Left renal pelvis (tissue), 4 donors: ENCODE measurements around the gene OR2M4. TPM values are rescaled to one million over a fixed set of nuclear protein-coding genes. Genes with fewer than 3 reads are reported as not detected.
"Not testable (repeated sequence)": the region's sequence is repeated elsewhere in the genome, so short reads cannot be mapped to it uniquely, and the experiment has no call there.

ENCODE experiments used
- DNase-seq, 4 donors: peaks; one replicate each; pipeline ENCODE4 v3.0.0-alpha.2; 2013; ENCODE audit warnings: low read depth in 4 of 4, low spot score in 3 of 4
- polyA plus RNA-seq, 4 donors: library from polyadenylated mRNA; unstranded; fragments of 120-200 nt; gene quantifications; one replicate each; pipeline ENCODE4 v1.2.1, GENCODE V29; 2013; ENCODE audit not compliant: insufficient read length in 4 of 4

Gene OR2M4, protein sequence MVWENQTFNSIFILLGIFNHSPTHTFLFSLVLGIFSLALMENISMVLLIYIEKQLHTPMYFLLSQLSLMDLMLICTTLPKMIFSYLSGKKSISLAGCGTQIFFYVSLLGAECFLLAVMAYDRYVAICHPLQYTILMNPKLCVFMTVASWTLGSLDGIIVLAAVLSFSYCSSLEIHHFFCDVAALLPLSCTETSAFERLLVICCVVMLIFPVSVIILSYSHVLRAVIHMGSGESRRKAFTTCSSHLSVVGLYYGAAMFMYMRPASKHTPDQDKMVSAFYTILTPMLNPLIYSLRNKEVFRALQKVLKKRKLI
- under 1 TPM; 0.04 to 0.08 (median 0.04) TPM for polyA plus RNA-seq

DNA sequence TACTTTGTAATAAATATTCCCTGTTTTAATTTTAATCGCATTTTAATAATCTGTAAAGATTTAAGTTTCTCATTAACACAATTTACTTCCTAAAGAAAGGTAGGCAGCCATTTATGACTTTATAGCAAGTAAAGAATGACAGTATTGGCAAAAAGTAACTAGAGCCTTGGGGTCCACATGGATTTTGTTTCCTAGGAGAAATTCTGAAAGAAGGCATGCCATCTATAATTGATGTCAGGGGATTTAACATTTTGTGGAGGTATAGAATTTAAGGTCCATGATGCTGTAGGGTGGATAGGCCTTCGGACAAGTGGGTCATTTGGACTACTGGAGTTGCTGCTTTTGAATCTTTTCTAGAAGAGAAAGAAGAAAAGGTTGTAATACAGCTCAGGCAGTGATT, at the start of gene OR2M4:
Gene OR2M4 (plus strand): TSS at position 301 of the 400 bp plus-strand sequence. CDS start 7,512 bp downstream, outside the sequence.
- DNase-seq = no peak

DNA sequence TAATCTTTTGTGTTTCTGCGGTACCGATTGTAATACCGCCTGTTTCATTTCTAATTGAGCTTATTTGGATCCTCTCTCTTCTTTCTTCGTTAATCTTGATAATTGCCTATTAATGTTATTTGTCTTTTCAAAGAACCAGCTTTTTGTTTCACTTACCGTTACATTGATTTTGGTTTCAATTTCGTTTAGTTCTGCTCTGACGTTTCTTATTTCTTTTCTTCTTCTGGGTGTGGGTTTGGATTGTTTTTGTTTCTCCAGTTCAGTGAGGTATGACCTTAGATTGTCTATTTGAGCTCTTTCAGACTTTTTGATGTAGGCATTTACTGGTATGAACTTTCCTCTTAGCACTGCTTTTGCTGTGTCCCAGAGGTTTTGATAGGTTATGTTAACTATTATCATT, 47.2 kb upstream of the OR2M4 start:
- DNase-seq = no peak

DNA sequence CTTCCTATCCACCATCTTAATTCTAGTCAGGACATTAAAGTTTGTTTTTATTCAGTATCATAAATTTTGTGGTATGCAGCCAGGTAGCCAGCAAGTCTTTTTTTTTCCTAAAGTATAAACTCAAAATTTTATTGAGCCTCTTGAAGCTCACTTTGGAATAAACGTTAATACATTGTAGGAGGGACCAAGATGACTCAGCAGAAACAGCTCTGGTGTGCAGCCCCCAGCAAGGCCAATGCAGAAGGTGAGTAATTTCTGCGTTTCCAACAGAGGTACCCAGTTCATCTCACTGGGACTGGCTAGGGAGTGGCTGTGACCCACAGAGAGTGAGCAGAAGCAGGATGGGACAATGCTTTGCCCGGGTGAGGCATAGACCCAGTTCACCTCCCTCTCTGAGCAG, 43.9 kb upstream of the OR2M4 start:
- DNase-seq = no peak

DNA sequence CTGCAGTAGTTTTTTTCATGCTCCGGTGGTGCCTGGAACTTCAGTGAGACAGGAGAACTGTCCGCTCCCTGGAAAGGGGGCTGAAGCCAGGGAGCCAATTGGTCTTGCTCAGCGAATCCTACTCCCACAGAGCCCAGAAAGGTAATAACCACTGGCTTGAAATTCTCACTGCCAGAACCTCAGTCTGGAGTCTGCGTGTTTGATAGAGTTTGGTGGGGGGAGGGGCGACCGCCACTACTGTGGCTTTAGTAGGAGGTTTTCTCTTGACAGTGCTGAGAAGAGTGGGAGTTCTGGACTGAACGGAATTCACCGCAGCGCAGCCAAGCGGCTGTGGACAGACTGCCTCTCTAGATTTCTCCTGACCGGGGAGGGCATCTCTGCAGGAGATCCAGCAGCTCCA, 42.2 kb upstream of the OR2M4 start:
- DNase-seq = peak in 1 of 4 donors; percentile 6

DNA sequence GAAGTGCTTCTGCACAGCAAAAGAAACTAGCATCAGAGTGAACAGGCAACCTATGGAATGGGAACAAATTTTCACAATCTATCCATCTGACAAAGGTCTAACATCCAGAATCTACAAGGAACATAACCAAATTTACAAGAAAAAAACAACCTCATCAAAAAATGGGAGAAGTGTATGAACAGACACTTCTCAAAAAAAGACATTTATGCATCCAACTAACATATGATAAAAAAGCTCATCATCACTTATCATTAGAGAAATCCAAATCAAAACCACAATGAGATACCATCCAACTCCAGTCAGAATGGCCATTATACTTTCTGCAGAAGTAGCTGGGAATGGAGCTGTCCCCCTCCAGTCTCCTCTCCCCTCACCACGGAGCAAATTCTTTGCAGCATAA, 37.1 kb upstream of the OR2M4 start:
- no peak for DNase-seq

DNA sequence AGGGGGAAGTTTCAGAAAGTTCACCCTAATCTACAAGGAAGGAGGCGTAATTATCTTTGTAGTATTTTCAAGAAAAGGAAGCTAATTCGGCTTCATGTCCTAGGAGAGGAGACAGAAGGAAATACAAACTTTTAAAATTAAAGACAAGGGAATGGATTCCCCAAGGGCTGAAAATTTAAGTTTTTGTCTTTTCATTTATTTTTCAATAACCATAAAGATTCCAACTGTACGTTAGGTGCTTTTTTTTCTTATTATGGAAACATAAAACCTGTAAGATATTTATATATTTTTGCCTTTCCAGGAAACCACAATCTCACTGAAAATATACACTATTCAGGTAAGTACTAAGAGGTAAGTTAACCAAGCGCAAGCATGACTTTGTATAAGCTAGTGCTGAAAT, 34.3 kb upstream of the OR2M4 start, which contains the start of gene OR2M3:
Gene OR2M3 (plus strand): TSS at position 301 of the 400 bp plus-strand sequence. CDS start 5,803 bp downstream, outside the sequence.
- DNase-seq = no peak

DNA sequence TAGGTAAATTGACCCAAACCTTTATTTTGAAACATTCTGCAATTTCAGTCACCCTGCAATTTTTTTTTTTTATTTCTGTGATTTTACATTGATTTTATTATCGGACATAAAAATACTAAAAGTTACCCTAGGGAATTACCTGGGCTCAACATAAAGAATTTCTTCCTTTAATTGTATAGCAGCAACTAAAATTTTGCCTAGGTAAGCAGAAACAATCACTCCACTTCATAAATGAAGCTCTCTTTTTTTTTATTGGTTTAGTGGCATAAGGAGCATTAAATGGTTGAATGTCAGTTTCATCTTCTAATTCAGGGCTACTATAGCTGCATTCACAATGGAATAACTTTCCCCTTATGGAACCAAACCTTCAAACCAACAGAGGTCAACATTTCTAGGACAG, 15.3 kb upstream of the OR2M4 start:
- no peak for DNase-seq

DNA sequence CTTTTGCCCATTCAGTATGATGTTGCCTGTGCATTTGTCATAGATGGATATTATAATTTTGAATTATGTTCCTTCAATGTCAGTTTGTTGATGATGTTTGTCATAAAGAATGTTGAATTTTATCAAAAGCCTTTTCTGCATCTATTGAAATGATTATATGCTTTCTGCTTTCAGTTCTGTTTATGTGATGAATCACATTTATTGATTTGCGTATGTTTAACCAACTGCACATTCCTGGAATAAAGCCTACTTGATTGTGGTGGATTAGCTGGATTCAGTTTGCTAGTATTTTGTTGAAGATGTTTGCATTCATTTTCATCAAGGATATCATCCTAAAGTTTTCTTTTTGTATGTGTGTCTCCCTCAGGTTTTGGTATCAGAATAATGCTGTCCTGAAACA, 5.7 kb upstream of the OR2M4 start:
- DNase-seq = no peak

DNA sequence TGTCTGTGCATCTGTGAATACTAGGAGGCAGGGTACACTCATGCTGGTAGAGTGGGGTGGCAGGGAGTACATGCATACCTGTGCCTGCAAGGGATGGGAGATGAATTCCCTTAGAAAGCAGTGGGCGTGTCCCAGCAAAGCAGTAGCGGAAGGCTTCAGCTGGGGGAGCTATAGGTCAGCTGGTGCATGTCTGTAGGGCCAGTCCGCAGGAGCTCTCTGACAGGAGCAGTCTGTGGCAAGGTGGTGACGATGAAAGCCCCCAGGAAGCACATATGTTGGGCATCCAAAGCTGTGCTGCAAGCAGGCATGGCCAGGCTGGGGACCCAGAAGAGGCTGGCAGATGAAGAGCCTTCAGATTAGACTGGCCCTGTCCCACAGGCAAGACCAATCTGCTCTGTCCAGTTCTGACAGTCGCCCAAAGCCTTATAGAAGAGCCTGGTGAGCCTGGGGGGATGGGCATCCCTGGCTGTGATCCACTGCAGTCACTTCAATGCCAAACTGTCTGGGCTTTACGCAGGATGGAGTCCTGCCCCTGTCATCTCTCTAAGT, 1.8 kb upstream of the OR2M4 start:
- DNase-seq = no peak

DNA sequence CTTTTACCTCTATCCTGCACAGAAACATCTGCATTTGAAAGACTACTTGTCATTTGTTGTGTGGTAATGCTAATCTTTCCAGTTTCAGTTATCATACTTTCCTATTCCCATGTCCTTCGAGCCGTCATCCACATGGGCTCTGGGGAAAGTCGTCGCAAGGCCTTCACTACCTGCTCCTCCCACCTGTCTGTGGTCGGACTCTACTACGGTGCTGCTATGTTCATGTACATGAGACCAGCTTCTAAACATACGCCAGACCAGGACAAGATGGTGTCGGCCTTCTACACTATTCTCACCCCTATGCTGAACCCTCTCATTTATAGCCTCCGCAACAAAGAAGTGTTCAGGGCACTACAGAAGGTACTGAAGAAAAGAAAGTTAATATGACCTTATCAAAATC, 8.3 kb downstream of the OR2M4 start:
- no peak for DNase-seq

DNA sequence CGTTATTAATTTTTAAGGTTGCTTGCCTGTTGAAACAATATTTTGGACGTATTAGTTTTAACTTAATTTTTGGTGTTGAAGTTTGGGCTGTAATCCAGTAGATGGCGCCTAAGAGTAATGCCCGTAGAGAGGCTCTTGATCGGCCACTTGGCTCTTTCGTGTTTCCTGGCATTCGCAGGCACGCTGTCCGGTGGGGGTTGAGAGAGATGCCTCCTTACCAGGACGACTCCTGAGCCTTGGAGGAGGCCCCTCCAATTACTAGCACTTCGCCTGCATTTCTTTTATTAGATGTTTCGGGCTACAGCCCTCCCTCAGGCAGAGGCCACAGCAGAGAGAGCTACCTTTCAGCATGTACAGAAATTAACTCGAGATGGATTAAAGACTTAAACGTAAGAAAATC, 12.0 kb downstream of the OR2M4 start:
- DNase-seq = peak in 1 of 4 donors; percentile 1

DNA sequence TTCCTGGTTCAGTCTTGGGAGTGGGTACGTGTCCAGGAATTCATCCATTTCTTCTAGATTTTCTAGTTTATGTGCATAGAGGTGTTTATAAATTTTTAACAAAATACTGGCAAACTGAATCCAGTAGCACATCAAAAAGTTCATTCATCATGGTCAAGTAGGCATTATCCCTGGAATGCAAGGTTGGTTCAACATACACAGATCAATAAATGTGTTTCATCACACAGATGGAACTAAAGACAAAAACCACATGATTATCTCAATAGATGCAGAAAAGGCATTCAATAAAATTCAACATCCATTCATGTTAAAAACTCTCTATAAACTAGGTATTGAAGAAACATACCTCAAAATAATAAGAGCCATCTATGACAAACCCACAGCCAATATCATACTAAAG, 28.1 kb downstream of the OR2M4 start:
- DNase-seq = not testable (repeated sequence)

DNA sequence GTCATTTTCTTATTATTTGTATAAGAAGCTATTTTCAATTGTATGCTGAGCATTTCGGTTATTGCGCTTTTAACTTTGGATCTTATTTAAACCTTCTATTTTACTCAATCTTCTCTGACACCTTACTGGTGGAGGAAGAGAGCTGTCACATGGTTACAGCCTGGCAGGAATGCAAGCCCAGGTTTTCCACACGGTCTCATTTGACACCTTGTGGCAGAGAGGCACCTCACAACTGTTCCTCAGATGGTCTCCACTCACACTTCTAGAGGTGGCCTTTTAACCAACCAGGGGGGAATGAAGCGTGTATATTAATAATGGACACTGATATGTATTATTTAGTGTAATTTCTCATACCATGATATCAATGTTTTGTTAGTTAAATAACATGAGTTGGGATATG, 37.0 kb downstream of the OR2M4 start:
- no peak for DNase-seq

DNA sequence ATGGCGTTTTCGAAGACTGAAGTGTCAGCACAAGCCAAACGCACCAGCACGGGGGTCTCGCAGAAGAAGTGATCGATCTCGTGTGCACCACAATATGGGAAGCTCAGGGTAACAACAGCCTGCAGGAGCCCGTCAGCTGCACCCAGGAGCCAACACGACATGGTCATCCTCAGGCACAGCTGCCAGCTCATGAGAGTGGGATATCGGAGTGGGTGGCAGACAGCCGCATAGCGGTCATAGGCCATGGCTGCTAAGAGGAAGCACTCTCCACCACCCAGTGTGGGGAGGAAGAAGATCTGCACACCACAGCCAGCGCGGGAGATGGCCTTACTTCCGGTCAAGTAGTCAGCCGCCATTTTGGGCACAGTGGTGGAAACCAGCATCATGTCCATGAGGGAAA, 42.0 kb downstream of the OR2M4 start:
- not testable (repeated sequence) for DNase-seq

DNA sequence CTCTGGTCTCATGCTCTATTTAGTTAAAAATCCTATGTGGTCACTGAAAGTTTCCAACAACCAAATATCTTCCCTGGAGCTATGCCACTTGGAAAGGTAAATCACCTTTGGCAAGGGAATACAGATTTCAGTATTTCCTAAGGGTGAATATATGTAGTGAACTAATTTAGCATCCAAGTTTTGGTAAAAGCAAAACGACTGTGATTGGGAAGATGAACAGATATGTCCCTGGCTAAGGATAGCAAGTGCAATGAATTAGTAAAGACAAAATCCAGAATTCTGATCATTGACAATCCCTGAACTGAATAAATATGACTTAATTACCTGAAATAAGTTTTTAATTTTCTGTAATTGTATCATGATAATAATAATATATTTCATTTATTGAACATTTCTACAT, 46.7 kb downstream of the OR2M4 start, which contains the start of gene OR2T33:
Gene OR2T33 (minus strand): TSS at position 101 of the 400 bp plus-strand sequence. CDS start 4,162 bp downstream, outside the sequence.
- DNase-seq = no peak

DNA sequence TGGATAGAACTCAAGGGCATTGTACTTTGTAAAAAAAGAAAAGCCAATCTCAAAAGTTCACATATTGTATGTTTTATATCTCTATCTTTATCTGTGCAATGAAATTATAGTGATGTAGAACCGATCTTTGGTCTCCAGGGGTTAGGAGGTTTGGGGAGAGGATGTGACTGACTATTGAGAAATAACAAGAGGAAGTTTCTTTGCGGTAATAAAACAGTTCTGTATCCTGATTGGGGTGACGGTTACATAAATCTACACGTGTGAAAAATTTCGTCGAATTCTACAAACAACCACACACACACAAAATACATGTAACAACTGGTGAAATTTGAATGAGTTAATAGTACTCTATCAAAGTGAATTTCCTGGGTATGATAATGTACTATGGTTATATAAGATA, 57.2 kb downstream of the OR2M4 start:
- no peak for DNase-seq

Other genes starting within 250 kb of the OR2M4 start
- gene OR2L5, start 217.8 kb upstream of the OR2M4 start, polyA plus RNA-seq = not detected
- gene OR2L2, start 201.3 kb upstream of the OR2M4 start, polyA plus RNA-seq = under 1 TPM in 3 of 4 donors, not detected in 1; 0.06 to 0.13 (median 0.08) TPM
- gene OR2L3, start 184.6 kb upstream of the OR2M4 start, polyA plus RNA-seq = not detected
- under 1 TPM in 1 of 4 donors, not detected in 3; 0.11 TPM for gene OR2L13, start 136.2 kb upstream of the OR2M4 start, polyA plus RNA-seq
- gene OR2M5, start 86.3 kb upstream of the OR2M4 start, polyA plus RNA-seq = not detected
- gene OR2M2, start 56.6 kb upstream of the OR2M4 start, polyA plus RNA-seq = not detected
- under 1 TPM; 0.01 to 0.05 (median 0.04) TPM for gene OR2M3, start 34.2 kb upstream of the OR2M4 start, polyA plus RNA-seq
- gene OR2T33, start 46.6 kb downstream of the OR2M4 start, polyA plus RNA-seq = under 1 TPM in 1 of 4 donors, not detected in 3; 0.05 TPM
- under 1 TPM in 2 of 4 donors, not detected in 2; 0.05 to 0.06 TPM for gene OR2T12, start 72.0 kb downstream of the OR2M4 start, polyA plus RNA-seq
- gene OR2M7, start 93.2 kb downstream of the OR2M4 start, polyA plus RNA-seq = not detected
- not detected for gene OR14C36, start 117.4 kb downstream of the OR2M4 start, polyA plus RNA-seq
- gene OR2T4, start 130.2 kb downstream of the OR2M4 start, polyA plus RNA-seq = not detected
- gene OR2T6, start 144.3 kb downstream of the OR2M4 start, polyA plus RNA-seq = under 1 TPM in 2 of 4 donors, not detected in 2; 0.11 TPM
- gene OR2T1, start 171.6 kb downstream of the OR2M4 start, polyA plus RNA-seq = not detected
- not detected for gene OR2T2, start 214.2 kb downstream of the OR2M4 start, polyA plus RNA-seq
- not detected for gene OR2T3, start 241.9 kb downstream of the OR2M4 start, polyA plus RNA-seq